K562 (cell line): ENCODE results near the gene DUSP10. TPM values are rescaled to one million over a fixed set of nuclear protein-coding genes. Genes with fewer than 3 reads are reported as not detected.

Experiments used
- ATAC-seq: fragments of 200-7000 bp; cut with Tn5 transposase; 3 replicates; pipeline ENCODE4 v1.9.1; 2020; ENCODE audit warnings: moderate library complexity
- BruUV-seq: library from RNA; stranded (reverse); fragments of 400-500 nt; replicated peaks from 2 replicates; lab custom pipeline; 2021; lab: Mats Ljungman, UMichigan
- CTCF ChIA-PET: fragments of 300-600 bp; formaldehyde crosslinking; extraction: SDS; loops from one replicate; lab custom pipeline; 2021; ENCODE audit warnings: low intra/inter-chr PET ratio; lab: Yijun Ruan, JAX
- POLR2A ChIA-PET: fragments of 300-600, 350-650 bp; sonication (Branson Sonifier 250); formaldehyde crosslinking; extraction: SDS; loops from one replicate; lab custom pipeline; 2021; ENCODE audit warnings: antibody characterized with exemption, inconsistent platforms; lab: Yijun Ruan, JAX
- DNase-seq, 4 experiments: peaks; one replicate each; pipeline versions ENCODE4 v3.0.0 to v3.0.0-alpha.2; 2011 to 2018; ENCODE audit warnings: low spot score in 3 of 4, mixed read lengths in 3 of 4; ENCODE audit errors: extremely low read depth in 1 of 4
- FAIRE-seq: peaks from 2 replicates; lab custom pipeline; 2011; peaks lifted over from hg19 to GRCh38; lab: Jason Lieb, UNC
- H2AFZ ChIP-seq: 2 replicates; pipeline ENCODE4 v1.6.0; 2011; ENCODE audit warnings: low read depth, low read length, control low read depth, inconsistent platforms
- H3K27ac ChIP-seq: fragments of 200-600 bp; 3 replicates; pipeline ENCODE4 v1.8.0; 2011; ENCODE audit warnings: low read depth, mild to moderate bottlenecking, control low read depth, inconsistent platforms, low read length, moderate library complexity, mixed read lengths; ENCODE audit errors: extremely low read depth
- H3K27me3 ChIP-seq, 2 experiments: fragments of 300-600 bp in 1 of 2; 2 replicates in 1 of 2; 3 replicates in 1 of 2; pipeline versions ENCODE4 v1.6.0 to v1.8.0; 2011; ENCODE audit warnings: inconsistent platforms in 2 of 2, low read length in 2 of 2, mild to moderate bottlenecking in 1 of 2, mixed read lengths in 1 of 2, moderate library complexity in 1 of 2; ENCODE audit not compliant: control insufficient read depth in 2 of 2, insufficient read depth in 2 of 2
- H3K36me3 ChIP-seq: fragments of 300-600 bp; 3 replicates; pipeline ENCODE4 v1.8.0; 2011; ENCODE audit warnings: mild to moderate bottlenecking, low read length, inconsistent platforms; ENCODE audit not compliant: control insufficient read depth, insufficient read depth
- H3K4me1 ChIP-seq, 2 experiments: fragments of 200-600 bp in 1 of 2; replicated peaks in 1 of 2; 2 replicates in 1 of 2; 3 replicates in 1 of 2; pipeline versions ENCODE4 v1.5.1 to v1.8.0; 2011; ENCODE audit warnings: inconsistent platforms in 2 of 2, low read length in 2 of 2, mild to moderate bottlenecking in 1 of 2, mixed read lengths in 1 of 2, moderate library complexity in 1 of 2; ENCODE audit not compliant: control insufficient read depth in 2 of 2, insufficient read depth in 2 of 2
- H3K4me2 ChIP-seq: 2 replicates; pipeline ENCODE4 v1.6.1; 2011; ENCODE audit warnings: low read length, control low read depth, inconsistent platforms, mixed read lengths; ENCODE audit not compliant: insufficient read depth
- H3K4me3 ChIP-seq: fragments of 200-600 bp; sonication (generic), shearing (Covaris generic); 2 replicates; pipeline ENCODE4 v1.5.1; 2016; ENCODE audit warnings: control low read depth, inconsistent platforms
- H3K79me2 ChIP-seq: fragments of 200-600 bp; 3 replicates; pipeline ENCODE4 v1.8.0; 2011; ENCODE audit warnings: low read length, inconsistent platforms; ENCODE audit not compliant: control insufficient read depth, insufficient read depth
- H3K9ac ChIP-seq, 2 experiments: 2 replicates each; pipeline versions ENCODE4 v1.6.0 to v1.6.1; 2011; ENCODE audit warnings: low read depth in 2 of 2, low read length in 2 of 2, control low read depth in 1 of 2, inconsistent platforms in 1 of 2, mild to moderate bottlenecking in 1 of 2, mixed read lengths in 1 of 2; ENCODE audit not compliant: insufficient read depth in 1 of 2
- H3K9me1 ChIP-seq: one replicate; pipeline ENCODE4 v1.6.0; 2011; ENCODE audit warnings: inconsistent platforms, mild to moderate bottlenecking, low read length, moderate library complexity; ENCODE audit not compliant: control insufficient read depth, insufficient read depth
- H3K9me3 ChIP-seq: replicated peaks from 2 replicates; pipeline ENCODE4 v1.5.1; 2011; ENCODE audit warnings: low read depth, low read length, inconsistent platforms; ENCODE audit not compliant: control insufficient read depth, insufficient read depth
- H4K20me1 ChIP-seq: replicated peaks from 2 replicates; pipeline ENCODE4 v1.6.1; 2011; ENCODE audit warnings: low read length, inconsistent platforms, mixed read lengths; ENCODE audit not compliant: control insufficient read depth, insufficient read depth
- CBX8 ChIP-seq: fragments of 200-600 bp; sonication (generic); IDR thresholded peaks from 2 replicates; pipeline ENCODE4 v1.6.1; 2012; ENCODE audit warnings: borderline replicate concordance, mixed run types, low read depth, mild to moderate bottlenecking, moderate library complexity, mixed read lengths, low read length, control low read depth, inconsistent platforms; ENCODE audit not compliant: poor library complexity, severe bottlenecking; ENCODE audit errors: extremely low read depth
- ESRRA ChIP-seq: fragments of 450-650 bp; IDR thresholded peaks from 2 replicates; pipeline ENCODE4 v1.6.1; 2014; ENCODE audit warnings: low read depth, mild to moderate bottlenecking, moderate library complexity, borderline replicate concordance
- NCOA4 ChIP-seq: fragments of 450-650 bp; IDR thresholded peaks from 2 replicates; pipeline ENCODE4 v1.6.1; 2018; ENCODE audit warnings: mild to moderate bottlenecking; ENCODE audit not compliant: partially characterized antibody
- PHTF2 ChIP-seq: fragments of 250-450 bp; sonication (Bioruptor Pico); IDR thresholded peaks from 2 replicates; pipeline ENCODE4 v1.5.0; 2021; ENCODE audit warnings: mild to moderate bottlenecking
- TRIM24 ChIP-seq, 2 experiments: fragments of 450-650 bp; IDR thresholded peaks; 2 replicates each; pipeline ENCODE4 v1.6.1; 2016
- ZC3H4 ChIP-seq: sonication (generic); formaldehyde crosslinking; IDR thresholded peaks from 2 replicates; pipeline ENCODE4 v1.9.0; 2021; ENCODE audit warnings: missing genetic modification reagents, borderline replicate concordance
- ZNF384 ChIP-seq: IDR thresholded peaks from 2 replicates; pipeline ENCODE4 v1.6.1; 2012; ENCODE audit warnings: low read depth, low read length, improper control_type of control experiment
- ZNF584 ChIP-seq: fragments of 200-800 bp; sonication (Bioruptor generic); IDR thresholded peaks from 2 replicates; pipeline ENCODE4 v1.6.1; 2016; ENCODE audit warnings: low read depth, mild to moderate bottlenecking, missing genetic modification characterization, missing compliant biosample characterization
- WGBS: fragments of 100-300 bp; shearing (Covaris generic); methylation state at CpG from one replicate; pipeline ENCODE4 v1.1.6; 2016; ENCODE audit warnings: low coverage, mixed read lengths; ENCODE audit not compliant: insufficient coverage; ENCODE audit errors: missing lambda C conversion rate; 5-methylcytosine and 5-hydroxymethylcytosine counted together
- in situ Hi-C: fragments of 300-500 bp; cut with MboI; formaldehyde crosslinking; loops from 4 replicates; pipeline ENCODE4 v1.15.0; 2018; ENCODE audit warnings: inconsistent platforms, mixed read lengths
- intact Hi-C: fragments of 100-400 bp; cut with micrococcal nuclease; formaldehyde crosslinking; loops from 2 replicates; pipeline ENCODE4 v1.14.2; 2022
- polyA plus RNA-seq, 8 experiments: library from polyadenylated mRNA; depleted of rRNA in 4 of 8; stranded (reverse) in 5 of 8; unstranded in 3 of 8; fragments of >200 nt; fragmentation: Nextera tagmentation in 2 of 8; fragmentation: Illumina TruSeq in 1 of 8; extraction: Ambion mirVana in 2 of 8; extraction: Trizol in 1 of 8; gene quantifications; 2 replicates each; pipeline versions ENCODE4 v1.2.1 to v1.2.3, GENCODE V29; 2011 to 2014; ENCODE audit warnings: inconsistent platforms in 1 of 8, missing spikeins in 1 of 8
- total RNA-seq, 7 experiments: library from RNA; depleted of rRNA in 6 of 7; stranded (reverse); fragments of >200 nt in 6 of 7; fragmentation: Illumina TruSeq in 2 of 7; extraction: Trizol in 2 of 7; gene quantifications; 2 replicates each; pipeline versions ENCODE4 v1.2.1 to v1.2.3, GENCODE V29; 2011 to 2021; ENCODE audit warnings: low replicate concordance in 1 of 7
- TF ChIP-seq, protein P1 (sequence below): sonication (generic); formaldehyde crosslinking; IDR thresholded peaks from 2 replicates; pipeline ENCODE4 v1.8.1; 2023; ENCODE audit warnings: mild to moderate bottlenecking, missing genetic modification reagents, moderate library complexity
- TF ChIP-seq, protein P2 (sequence below): fragments of 250-450 bp; sonication (Bioruptor Pico); IDR thresholded peaks from 2 replicates; pipeline ENCODE4 v1.8.0; 2022; ENCODE audit warnings: moderate library complexity, mild to moderate bottlenecking, inconsistent platforms
- TF ChIP-seq, protein P3 (sequence below): fragments of 450-650 bp; IDR thresholded peaks from 2 replicates; pipeline ENCODE4 v1.6.1; 2016

DUSP10 gene
- total and polyA plus RNA-seq, 9 of the 15 experiments (the other 6 are each of a cell fraction or from before 2014, with no cell fraction given): 1.7 to 8.3 (median 6.1) TPM

DNA sequence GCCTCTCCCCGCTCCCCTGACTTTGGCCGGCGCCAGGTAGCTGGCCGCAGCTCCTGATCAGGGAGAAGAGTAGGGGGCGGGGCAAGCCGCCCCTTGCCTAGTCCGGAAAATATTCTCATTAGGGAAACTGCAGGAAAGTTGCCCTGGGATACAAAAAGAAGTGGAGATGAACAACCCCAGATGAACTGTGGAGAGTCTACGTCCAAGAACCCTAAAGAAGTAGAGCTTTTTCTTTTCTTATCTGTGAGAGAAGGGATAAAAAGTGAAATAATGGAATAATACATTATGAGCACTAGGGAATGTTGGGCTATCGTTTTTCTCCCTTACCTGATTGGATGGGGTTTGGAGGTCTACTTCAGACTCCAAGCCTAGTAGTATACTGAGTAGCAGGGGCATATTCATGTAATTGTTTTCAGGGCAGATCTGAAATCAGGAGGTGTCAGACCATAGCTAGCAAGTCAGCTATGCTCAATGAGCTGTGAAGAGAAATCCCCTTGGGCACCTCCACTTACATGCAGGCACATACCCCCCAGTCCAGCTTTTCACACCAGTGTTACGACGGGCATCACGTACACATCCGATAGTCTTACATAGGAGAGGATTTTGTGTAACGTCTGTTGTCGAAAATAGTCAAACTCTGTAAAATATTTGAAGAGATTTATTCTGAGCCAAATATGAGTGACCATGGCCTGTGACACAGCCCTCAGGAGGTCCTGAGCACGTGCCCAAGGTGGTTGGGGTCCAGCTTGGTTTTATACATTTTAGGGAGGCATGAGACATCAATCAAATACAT, 1.7 kb upstream of the DUSP10 start (continued):
- TF ChIP-seq, protein P1, sequence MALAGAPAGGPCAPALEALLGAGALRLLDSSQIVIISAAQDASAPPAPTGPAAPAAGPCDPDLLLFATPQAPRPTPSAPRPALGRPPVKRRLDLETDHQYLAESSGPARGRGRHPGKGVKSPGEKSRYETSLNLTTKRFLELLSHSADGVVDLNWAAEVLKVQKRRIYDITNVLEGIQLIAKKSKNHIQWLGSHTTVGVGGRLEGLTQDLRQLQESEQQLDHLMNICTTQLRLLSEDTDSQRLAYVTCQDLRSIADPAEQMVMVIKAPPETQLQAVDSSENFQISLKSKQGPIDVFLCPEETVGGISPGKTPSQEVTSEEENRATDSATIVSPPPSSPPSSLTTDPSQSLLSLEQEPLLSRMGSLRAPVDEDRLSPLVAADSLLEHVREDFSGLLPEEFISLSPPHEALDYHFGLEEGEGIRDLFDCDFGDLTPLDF: no peak

DNA sequence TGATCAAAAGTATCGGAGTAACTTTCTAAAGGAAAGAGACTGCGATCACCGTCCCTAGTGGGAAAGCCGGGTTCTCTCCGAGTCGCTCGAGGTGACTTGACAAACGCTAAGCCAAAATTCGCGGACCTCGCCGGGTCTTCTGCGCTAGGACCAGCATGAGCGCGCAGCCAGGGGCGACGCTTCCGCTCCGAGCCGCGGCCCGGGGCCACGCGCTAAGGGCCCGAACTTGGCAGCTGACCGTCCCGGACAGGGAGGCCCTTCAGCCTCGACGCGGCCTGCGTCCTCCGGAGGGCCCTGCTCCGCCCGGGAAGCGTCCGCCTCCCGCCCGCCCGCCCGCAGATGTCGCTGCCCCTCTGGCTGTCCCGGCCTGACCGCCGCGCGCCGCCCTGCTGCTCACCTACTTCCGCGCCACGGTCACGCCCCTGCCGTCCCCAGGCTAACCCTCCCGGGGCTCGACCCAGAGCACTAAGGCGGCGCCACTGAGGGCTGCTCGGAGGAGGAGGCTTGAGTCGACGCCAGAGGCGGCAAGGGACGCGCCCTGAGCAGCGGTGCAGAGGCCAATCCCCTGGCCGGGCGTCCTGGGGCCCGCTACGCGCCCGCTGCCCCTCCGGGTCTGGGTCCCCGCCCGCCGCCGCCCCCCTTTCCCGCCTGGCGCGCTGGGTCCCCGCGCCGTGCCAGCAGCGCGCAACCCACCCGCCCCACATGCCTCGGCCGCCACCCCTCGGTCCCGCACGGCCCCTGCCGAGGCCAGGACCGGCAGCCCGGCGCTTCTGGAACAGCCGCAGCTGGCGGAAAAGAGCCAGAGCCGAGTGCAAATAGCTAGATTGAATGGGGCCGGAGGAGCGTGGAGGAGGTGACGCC, 896 bp upstream of the DUSP10 start:
- CTCF ChIA-PET: interaction anchor here (1.1 kb wide), 1 partner anchor 199 kb away, joined by 3 read pairs; no protein-coding TSS in a partner anchor
- Histone ChIP-seq H3K79me2 (peaks cover 33% of the 10 kb centered on the region), H3K27me3 (no peaks in the 10 kb centered on the region), H3K9me1 (no peaks in the 10 kb centered on the region), H3K4me3 (peak overlapping the region; percentile 74), H3K27ac (peak overlapping the region; percentile 79), H4K20me1 (0 out of 2 replicates have a peak, but pooled peaks cover 6% of the 10 kb centered on the region), H3K36me3 (peaks cover 11% of the 10 kb centered on the region; the same call in 2 of the 3 replicates), H2AFZ (peak overlapping the region; percentile 75), H3K4me1 (peaks cover 18 to 19% of the 10 kb centered on the region in 2 experiments), H3K4me2 (peak overlapping the region; percentile 65), H3K9me3 (no peaks in the 10 kb centered on the region), H3K9ac (peak overlapping the region; percentile 83 to 91)
- 14% methylated on average over 41 of the region's 98 CpGs for WGBS
- in situ Hi-C loops (no loop called here), intact Hi-C loops (loop anchor here (2.0 to 10.0 kb wide), 7 partner anchors 20 to 262 kb away; no protein-coding TSS in a partner anchor)
- no TSS peak for BruUV-seq
- ATAC-seq (peak; percentile 85), DNase-seq (peak; percentile 75 to 89 (median 78)), FAIRE-seq (no peak)
- POLR2A ChIA-PET: interaction anchor here (0.6 to 2.9 kb wide), 17 partner anchors 9 to 1408 kb away, joined by 3 to 17 read pairs (median 3); no protein-coding TSS in a partner anchor
- TF ChIP-seq ZNF584 (CRISPR knock-in tag) (no peak), ZC3H4 (CRISPR knock-in tag) (peak; percentile 86), NCOA4 (no peak), PHTF2 (CRISPR knock-in tag) (no peak), TRIM24 (IDR thresholded peaks at IDR 0.05) (0 out of 4 replicates have a peak, but pooled peaks of 1 of the 2 experiments have one; percentile 35), ESRRA (0 out of 2 replicates have a peak, but pooled peaks have one; percentile 15), ZNF384 (no peak), CBX8 (no peak)
- TF ChIP-seq, protein P2, sequence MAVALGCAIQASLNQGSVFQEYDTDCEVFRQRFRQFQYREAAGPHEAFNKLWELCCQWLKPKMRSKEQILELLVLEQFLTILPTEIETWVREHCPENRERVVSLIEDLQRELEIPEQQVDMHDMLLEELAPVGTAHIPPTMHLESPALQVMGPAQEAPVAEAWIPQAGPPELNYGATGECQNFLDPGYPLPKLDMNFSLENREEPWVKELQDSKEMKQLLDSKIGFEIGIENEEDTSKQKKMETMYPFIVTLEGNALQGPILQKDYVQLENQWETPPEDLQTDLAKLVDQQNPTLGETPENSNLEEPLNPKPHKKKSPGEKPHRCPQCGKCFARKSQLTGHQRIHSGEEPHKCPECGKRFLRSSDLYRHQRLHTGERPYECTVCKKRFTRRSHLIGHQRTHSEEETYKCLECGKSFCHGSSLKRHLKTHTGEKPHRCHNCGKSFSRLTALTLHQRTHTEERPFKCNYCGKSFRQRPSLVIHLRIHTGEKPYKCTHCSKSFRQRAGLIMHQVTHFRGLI (CRISPR knock-in tag): no peak
- TF ChIP-seq, protein P3, sequence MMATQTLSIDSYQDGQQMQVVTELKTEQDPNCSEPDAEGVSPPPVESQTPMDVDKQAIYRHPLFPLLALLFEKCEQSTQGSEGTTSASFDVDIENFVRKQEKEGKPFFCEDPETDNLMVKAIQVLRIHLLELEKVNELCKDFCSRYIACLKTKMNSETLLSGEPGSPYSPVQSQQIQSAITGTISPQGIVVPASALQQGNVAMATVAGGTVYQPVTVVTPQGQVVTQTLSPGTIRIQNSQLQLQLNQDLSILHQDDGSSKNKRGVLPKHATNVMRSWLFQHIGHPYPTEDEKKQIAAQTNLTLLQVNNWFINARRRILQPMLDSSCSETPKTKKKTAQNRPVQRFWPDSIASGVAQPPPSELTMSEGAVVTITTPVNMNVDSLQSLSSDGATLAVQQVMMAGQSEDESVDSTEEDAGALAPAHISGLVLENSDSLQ: no peak
- TF ChIP-seq, protein P1: no peak
